ENCODE measurements around the gene CS.
"Not testable (repeated sequence)": the region's sequence is repeated elsewhere in the genome, so short reads cannot be mapped to it uniquely, and the experiment has no call there.

The CS gene

GRCh38 chr12:56299853-56300643 is at the start of gene CS:
Gene CS (minus strand): TSS chr12:56300330. CDS start chr12:56300201, 129 bp downstream.
- peak; percentile 98 for DNase-seq (ENCODE audit: low read depth)

- no peak for DNase-seq (ENCODE audit: low read depth)
These were observed 48.6 kb upstream of the CS start for GRCh38 chr12:56348776-56349175.

- DNase-seq (ENCODE audit: low read depth), result not testable (repeated sequence)
These were observed 47.1 kb upstream of the CS start for GRCh38 chr12:56347255-56347654.

- peak; percentile 12 for DNase-seq (ENCODE audit: low read depth)
These were observed 46.5 kb upstream of the CS start for GRCh38 chr12:56346675-56347074.

GRCh38 chr12:56342290-56342689 is 42.2 kb upstream of the CS start:
- DNase-seq (ENCODE audit: low read depth), result not testable (repeated sequence)

GRCh38 chr12:56341616-56342015 is 41.5 kb upstream of the CS start:
- DNase-seq (ENCODE audit: low read depth), result no peak

GRCh38 chr12:56339158-56339422 is 39.0 kb upstream of the CS start:
- no peak for DNase-seq (ENCODE audit: low read depth)

GRCh38 chr12:56338308-56339157 is 38.4 kb upstream of the CS start, which contains the start of gene IL23A:
Gene IL23A (plus strand): TSS chr12:56338884. CDS start chr12:56339045, 161 bp downstream.
- DNase-seq (ENCODE audit: low read depth), result peak; percentile 61

GRCh38 chr12:56337753-56338251 is 37.7 kb upstream of the CS start:
- peak; percentile 18 for DNase-seq (ENCODE audit: low read depth)

GRCh38 chr12:56336361-56337167 is 36.4 kb upstream of the CS start:
- no peak for DNase-seq (ENCODE audit: low read depth)

- DNase-seq (ENCODE audit: low read depth), result not testable (repeated sequence)
These were observed 35.4 kb upstream of the CS start for GRCh38 chr12:56335527-56335926.

- DNase-seq (ENCODE audit: low read depth), result no peak
These were observed 34.3 kb upstream of the CS start for GRCh38 chr12:56334490-56334793.

- peak; percentile 99 for DNase-seq (ENCODE audit: low read depth)
These were observed 33.8 kb upstream of the CS start, which contains the start of gene PAN2 for GRCh38 chr12:56333679-56334489. Gene PAN2 (minus strand): TSS chr12:56334000. CDS start chr12:56333094, 906 bp downstream.

GRCh38 chr12:56333197-56333678 is 33.1 kb upstream of the CS start:
- DNase-seq (ENCODE audit: low read depth), result no peak

- no peak for DNase-seq (ENCODE audit: low read depth)
These were observed 32.5 kb upstream of the CS start for GRCh38 chr12:56332512-56333196.

GRCh38 chr12:56330936-56331490 is 30.9 kb upstream of the CS start:
- no peak for DNase-seq (ENCODE audit: low read depth)

- DNase-seq (ENCODE audit: low read depth), result no peak
These were observed 26.4 kb upstream of the CS start for GRCh38 chr12:56326533-56326932.

- no peak for DNase-seq (ENCODE audit: low read depth)
These were observed 26.0 kb upstream of the CS start for GRCh38 chr12:56326126-56326525.

GRCh38 chr12:56324206-56324605 is 24.1 kb upstream of the CS start:
- DNase-seq (ENCODE audit: low read depth), result no peak

GRCh38 chr12:56321610-56322009 is 21.5 kb upstream of the CS start:
- not testable (repeated sequence) for DNase-seq (ENCODE audit: low read depth)
